GM19240 (cell line): ENCODE data around the gene CELA2B.
"Not testable (repeated sequence)": the region's sequence is repeated elsewhere in the genome, so short reads cannot be mapped to it uniquely, and the experiment has no call there.

ENCODE experiments used
- DNase-seq: peaks from one replicate; pipeline ENCODE4 v3.0.0; 2011; ENCODE audit warnings: low spot score; ENCODE audit not compliant: insufficient read length

Gene CELA2B

DNA sequence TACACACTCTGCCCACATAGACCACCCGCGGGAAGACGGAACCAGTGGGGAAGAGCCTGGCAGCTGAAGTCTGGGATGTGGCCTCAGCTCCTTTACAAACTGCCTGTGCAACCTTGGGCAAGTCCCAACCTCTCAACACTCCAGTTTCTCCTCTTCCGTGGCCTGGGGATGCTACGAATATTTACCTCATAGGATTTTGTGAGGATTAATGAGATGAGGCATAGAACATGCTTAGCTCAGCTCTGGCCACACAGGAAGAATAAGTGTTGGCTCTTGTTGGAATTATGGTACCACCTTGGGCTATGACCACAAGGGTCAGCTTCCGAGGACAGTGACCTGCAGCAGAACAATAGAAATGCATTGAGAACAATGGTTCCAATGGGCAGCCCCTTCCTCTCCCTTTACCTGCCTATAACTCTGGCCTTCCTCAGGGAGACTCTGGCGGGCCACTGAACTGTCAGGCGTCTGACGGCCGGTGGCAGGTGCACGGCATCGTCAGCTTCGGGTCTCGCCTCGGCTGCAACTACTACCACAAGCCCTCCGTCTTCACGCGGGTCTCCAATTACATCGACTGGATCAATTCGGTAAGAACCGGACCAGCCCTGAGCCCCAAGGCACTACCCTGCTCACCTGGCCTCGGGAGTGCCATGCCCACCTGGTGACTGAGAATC lies 8.8 kb upstream of the CELA2B start:
- DNase-seq: not testable (repeated sequence)

- no peak for DNase-seq
Measured at GRCh38 chr1:15468145-15468544, 7.8 kb upstream of the CELA2B start.

GRCh38 chr1:15469361-15469760 lies 6.5 kb upstream of the CELA2B start:
- no peak for DNase-seq

DNA sequence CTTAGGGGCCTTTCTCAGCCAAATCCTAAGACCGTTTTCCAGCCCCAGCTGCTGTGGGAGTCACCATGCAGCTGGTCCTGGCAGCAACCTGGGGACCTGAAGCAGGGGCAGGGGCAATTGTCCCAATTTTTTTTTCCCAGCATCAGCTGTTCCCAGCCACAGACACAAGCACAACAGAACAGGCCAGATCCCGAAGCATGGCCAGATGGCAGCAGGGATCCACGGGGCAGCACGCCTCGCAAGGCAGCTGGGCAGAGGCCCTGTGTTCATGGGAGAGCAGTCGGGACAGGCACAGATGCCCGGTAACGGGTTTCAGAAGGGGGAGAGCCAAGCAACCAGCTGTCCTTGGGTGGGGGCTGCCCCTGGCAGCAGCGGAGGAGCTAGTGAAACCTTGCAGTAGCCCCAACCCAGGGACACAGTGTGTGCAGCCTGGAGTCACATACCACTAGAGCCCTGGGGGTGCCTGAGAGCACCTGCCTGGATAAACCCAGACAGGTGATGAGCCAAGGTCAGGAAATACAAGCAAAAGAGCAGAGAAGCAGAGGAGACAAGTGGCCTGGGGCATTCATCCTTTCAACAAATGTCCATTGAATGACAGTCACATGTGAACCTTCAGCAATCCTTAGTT lies 6.0 kb upstream of the CELA2B start:
- DNase-seq: not testable (repeated sequence)

GRCh38 chr1:15471067-15471466 lies 4.8 kb upstream of the CELA2B start:
- not testable (repeated sequence) for DNase-seq

- not testable (repeated sequence) for DNase-seq
Measured at GRCh38 chr1:15471723-15472122, 4.2 kb upstream of the CELA2B start.

DNA sequence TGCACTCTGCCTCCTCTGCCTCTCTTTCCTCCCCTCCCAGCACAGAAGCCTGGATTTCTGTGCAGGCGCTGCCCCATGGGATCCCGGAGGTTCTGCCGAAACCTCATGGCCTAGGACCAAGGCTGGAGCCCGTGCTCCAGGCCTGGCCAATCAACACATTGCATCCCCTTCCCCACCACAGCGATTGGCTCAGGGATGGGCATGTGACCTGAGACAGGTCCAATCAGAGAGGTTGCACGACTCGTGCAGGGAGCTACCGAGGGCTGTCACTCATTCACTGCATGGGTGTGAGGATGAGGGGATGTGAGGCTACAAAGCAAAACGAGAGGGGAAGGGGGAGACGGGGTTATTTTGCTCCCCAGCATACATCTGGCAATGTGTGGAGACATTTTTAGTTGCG lies 3.3 kb upstream of the CELA2B start:
- no peak for DNase-seq

DNA sequence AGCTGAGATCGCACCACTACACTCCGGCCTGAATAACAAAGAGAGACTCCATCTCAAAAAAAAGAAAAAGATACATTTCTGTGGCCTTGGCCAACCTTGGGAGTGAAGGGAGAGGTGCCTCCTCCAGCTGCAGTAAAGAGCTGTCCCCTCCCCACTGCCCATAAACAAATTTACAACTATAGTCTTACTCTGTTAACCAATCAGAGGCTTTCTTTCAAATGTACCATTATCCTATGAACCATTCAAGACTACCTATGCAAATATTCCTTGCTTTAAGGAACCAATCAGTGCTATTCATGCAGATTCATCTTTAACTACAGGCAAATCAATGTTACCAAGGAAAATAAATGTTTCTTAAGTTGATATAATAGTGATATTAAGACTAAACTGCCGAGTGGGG lies 1.0 kb downstream of the CELA2B start:
- no peak for DNase-seq

DNA sequence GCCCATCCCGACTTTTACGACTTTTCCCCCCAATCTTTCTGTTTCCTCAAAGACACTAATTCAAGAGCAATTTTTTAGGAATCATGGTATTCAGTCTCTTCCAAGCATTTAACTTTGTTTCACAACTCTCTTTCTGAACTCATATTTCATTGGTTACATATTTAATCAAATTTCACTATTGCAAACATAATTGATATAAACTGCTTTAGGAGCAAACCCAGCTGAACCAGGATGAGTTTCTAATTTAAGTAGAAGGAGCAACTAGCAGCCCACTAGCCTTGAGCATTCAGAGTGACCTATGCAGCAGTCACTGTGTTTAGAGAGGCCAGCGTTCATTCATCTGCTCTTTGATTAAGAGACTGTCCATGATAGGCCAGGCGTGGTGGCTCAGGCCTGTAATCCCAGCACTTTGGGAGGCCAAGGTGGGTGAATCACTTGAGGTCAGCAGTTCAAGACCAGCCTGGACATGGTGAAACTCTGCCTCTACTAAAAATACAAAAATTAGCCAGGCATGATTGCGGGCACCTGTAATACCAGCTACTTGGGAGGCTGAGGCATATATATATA lies 1.8 kb downstream of the CELA2B start:
- no peak for DNase-seq

- DNase-seq: no peak
Measured at GRCh38 chr1:15479654-15480347, 3.9 kb downstream of the CELA2B start.

DNA sequence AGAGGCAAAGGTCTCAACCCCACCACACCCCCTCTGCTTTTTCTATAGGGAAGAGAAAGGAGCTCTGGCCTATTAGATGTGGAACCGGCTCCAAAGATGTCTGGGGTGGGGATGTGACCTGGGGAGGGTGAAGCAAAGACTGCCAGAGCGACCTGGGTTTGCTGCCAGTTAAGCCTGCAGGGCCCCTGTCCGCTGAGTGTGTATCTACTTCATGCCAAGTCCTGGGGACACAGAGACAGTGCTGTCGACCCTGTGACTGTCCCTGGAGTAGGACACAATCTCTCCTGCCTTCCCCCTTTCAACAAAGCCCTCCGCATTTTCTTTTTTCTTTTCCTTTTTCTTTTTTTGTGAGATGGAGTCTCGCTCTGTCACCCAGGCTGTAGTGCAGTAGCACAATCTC lies 6.6 kb downstream of the CELA2B start:
- DNase-seq: not testable (repeated sequence)

DNA sequence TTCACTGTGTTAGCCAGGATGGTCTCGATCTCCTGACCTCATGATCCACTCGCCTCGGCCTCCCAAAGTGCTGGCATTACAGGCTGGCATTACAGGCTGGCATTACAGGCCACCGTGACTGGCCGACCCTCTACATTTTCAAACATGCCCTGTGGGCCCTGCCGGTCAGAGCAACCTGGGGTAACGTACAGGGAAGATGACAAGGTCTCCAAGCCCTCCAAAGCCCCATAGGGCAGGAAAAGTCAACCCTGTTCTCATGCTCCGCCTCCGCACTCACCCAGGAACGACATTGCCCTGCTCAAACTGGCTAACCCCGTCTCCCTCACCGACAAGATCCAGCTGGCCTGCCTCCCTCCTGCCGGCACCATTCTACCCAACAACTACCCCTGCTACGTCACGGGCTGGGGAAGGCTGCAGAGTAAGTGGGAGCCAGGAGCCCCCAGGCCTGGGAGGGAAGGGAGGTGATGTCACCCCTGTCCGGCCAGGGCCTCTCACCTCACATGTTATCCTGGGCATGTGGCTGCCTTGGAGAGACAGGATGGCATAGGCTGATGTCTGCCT lies 7.2 kb downstream of the CELA2B start:
- not testable (repeated sequence) for DNase-seq

GRCh38 chr1:15483971-15484370 lies 8.1 kb downstream of the CELA2B start:
- DNase-seq: no peak

DNA sequence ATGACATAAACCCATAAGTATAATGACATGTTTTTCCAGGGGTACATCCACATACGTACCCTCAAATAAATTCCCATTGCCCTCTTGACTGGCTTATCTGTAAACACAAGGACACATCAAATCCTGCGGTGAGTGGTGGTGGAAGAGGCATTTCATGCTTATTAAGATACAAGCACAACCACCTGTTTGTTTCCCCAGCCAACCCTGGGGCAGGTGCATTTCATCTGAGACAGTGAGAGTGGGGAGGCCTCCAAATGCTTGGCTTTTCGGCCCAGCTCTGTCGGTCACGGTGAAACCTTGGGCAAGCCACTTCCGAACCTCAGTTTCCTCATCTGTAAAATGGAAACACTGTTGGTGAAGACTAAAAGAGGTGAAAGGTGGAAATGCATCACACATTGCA lies 8.5 kb downstream of the CELA2B start:
- not testable (repeated sequence) for DNase-seq

DNA sequence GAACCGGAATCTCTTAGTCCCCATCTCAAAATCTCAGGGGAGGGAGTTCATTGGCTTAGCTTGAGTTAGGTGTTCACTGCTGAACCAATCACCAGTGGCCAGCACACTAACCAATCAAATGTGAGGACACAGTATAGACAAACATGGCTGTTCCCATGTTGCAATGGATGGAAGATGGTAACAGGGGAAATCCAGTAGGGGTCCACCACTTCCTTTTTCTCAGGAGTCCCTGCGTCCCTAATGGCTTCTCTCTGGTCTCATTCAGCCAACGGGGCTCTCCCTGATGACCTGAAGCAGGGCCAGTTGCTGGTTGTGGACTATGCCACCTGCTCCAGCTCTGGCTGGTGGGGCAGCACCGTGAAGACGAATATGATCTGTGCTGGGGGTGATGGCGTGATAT lies 9.7 kb downstream of the CELA2B start:
- DNase-seq: no peak

GRCh38 chr1:15486844-15487610 lies 11.1 kb downstream of the CELA2B start:
- DNase-seq: not testable (repeated sequence)

DNA sequence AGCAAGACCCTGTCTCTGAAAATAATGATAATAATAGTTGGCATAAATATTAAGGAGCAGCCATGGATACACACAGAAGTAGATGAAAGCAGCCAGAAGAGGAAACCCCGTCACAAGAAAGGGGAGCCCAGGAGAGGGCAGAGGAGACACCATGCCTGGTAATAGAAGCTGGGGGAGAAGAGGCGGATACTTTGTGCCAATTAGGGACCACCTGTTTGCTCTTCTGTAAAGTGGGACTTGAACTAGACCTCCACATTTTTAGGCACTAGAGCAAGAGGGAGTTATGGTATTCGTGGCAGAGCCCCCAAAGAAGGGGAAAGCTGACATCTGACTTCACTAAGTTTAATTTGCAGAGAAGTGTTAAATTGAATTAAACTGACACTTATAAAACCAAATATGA lies 12.5 kb downstream of the CELA2B start:
- DNase-seq: no peak

DNA sequence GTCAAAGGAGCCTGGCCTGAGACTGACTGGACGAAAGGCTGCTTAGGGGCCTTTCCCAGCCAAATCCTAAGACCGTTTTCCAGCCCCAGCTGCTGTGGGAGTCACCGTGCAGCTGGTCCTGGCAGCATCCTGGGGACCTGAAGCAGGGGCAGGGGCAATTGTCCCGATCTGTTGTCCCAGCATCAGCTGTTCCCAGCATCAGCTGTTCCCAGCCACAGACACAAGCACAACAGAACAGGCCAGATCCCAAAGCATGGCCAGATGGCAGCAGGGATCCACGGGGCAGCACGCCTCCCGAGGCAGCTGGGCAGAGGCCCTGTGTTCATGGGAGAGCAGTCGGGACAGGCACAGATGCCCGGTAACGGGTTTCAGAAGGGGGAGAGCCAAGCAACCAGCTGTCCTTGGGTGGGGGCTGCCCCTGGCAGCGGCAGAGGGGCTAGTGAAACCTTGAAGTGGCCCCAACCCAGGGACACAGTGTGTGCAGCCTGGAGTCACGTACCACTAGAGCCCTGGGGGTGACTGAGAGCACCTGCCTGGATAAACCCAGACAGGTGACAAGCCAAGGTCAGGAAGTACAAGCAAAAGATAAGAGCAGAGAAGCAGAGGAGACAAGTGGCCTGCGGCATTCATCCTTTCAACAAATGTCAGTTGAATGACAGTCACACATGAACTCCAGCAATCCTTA lies 13.3 kb downstream of the CELA2B start:
- DNase-seq: no peak

DNA sequence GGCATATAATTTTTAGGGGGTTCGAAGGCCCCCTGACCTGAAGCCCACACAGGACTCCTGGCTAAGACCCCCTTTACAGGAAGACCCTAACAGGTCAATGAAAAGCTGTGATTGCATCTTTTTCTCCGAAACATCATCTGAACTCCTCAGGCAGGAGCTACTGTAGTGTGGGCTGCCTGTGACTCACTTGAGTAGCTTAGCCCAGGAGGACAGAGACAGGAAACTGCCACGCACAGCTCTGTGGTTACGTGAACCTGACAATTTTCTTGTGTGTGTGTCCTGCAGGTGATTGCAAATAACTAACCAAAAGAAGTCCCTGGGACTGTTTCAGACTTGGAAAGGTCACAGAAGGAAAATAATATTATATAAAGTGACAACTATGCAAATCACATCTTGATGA lies 15.1 kb downstream of the CELA2B start:
- not testable (repeated sequence) for DNase-seq

- DNase-seq: no peak
Measured at GRCh38 chr1:15492596-15492995, 16.7 kb downstream of the CELA2B start.
